Stimulated activated CD4-positive, alpha-beta T cell treated with anti-CD3 and anti-CD28 coated beads, Interleukin-4, amount 100 ng/mL, for 1 hour (primary cell): ENCODE results near the gene SLX1A.
"Not testable (repeated sequence)": the region's sequence is repeated elsewhere in the genome, so short reads cannot be mapped to it uniquely, and the experiment has no call there.

ENCODE experiments used
- DNase-seq: peaks from one replicate; pipeline ENCODE4 v3.0.0-alpha.2; 2020

Gene SLX1A

GRCh38 chr16:30184891-30185682, 8.6 kb upstream of the SLX1A start:
- DNase-seq = peak; percentile 31

DNA sequence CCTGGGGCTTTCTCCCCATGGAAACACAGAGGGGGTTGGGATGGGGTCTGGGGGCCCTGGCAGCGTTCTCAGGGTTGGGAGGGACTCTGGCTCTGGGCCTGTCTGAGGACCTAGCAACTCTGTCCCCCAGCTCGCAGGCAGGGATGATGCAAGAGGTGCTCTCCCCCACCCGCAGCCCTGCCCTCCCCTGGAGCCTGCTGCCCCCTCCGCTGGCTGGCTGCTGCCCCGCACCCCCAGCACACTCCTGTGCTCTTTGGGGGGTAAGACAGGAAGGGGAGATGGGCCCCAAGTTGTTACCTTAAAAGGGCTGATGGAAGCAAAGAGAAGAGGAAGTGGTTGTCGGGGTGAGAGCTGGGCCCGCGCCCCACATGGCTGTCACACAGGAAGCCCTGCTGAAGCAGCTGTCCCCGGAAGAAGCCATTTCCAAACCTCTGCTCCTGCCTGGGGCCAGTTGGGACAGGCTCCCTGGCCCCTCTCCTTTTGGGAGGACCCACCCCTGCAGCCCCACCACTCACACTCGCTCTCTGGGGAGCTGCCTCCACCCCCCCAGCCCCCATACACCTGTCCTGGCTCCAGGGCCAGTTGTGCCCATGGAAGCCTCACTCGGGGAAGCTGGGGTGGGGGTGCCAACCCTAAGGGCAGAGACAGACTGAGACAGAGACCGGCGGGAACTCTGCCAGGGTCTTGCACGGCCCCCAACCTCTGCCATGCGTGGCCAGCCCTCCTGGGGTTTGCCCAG, 7.8 kb upstream of the SLX1A start:
- DNase-seq = peak; percentile 72

- DNase-seq = no peak
Measured at GRCh38 chr16:30186444-30186781, 7.3 kb upstream of the SLX1A start.

- DNase-seq = peak; percentile 94
Measured at GRCh38 chr16:30186782-30187555, 6.7 kb upstream of the SLX1A start.

DNA sequence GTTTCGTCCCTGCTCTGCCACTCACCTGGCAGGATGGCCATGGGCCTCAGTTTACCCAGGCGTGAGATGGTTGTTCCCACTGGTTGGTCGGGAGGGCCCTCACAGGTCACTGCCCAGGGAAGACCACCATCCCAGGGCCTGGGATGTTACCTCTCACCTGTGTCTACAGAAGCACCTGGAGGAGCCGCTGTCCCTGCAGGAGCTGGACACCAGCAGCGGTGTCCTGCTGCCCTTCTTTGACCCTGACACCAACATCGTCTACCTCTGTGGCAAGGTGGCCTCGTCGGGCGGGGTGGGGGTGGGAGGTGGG, 6.2 kb upstream of the SLX1A start:
- no peak for DNase-seq

GRCh38 chr16:30187971-30188561, 5.6 kb upstream of the SLX1A start:
- DNase-seq = peak; percentile 4

GRCh38 chr16:30191158-30191557, 2.5 kb upstream of the SLX1A start:
- not testable (repeated sequence) for DNase-seq

GRCh38 chr16:30193098-30193497, 577 bp upstream of the SLX1A start:
- not testable (repeated sequence) for DNase-seq

DNA sequence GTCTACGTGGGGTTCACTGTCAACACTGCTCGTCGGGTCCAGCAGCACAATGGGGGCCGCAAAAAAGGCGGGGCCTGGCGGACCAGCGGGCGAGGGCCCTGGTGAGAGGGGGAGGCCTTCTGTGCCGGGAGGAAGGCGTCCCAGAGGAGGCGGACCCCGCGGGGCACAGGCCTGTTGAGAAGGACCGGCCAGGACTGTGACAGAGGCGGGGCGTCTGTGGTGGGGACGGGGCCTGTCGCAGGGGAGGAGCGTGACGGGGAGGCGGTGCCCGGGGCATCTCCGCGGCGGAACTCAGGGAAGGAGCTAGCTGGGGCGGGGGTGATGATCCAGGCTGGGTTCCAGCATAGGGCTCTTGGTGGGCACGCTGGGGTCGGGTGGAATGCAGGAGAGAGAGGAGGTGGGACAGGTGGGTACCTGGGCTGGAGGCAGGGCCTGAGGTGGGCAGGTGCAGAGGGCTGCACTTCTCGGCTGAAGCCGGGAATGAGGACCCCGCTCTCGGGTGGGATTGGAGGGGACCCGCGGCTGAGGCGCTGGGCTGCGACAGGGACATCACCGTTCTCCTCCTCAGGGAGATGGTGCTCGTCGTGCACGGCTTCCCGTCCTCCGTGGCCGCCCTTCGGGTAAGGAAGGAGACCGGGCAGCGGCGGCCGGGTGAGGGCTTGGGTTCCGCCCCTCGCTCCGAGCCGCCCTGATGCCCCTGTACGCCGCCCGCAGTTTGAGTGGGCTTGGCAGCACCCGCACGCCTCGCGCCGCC, 674 bp downstream of the SLX1A start:
- DNase-seq = not testable (repeated sequence)

DNA sequence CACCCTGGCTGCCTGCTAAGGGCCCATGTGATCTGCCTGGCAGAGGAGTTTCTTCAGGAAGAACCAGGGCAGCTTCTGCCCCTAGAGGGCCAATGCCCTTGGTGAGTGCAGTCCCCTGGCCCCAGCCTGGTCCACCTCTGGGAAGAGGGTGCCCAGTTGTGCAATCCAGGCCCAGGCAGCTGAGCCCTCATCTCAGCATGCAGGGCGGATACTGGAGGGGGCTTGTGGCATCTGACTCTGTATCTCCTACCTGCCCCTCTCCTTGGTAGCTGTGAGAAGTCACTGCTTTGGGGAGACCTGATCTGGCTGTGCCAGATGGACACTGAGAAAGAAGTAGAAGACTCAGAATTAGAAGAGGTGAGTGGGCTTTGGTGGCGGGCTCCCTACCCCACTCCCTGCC, 3.3 kb downstream of the SLX1A start:
- DNase-seq = not testable (repeated sequence)

DNA sequence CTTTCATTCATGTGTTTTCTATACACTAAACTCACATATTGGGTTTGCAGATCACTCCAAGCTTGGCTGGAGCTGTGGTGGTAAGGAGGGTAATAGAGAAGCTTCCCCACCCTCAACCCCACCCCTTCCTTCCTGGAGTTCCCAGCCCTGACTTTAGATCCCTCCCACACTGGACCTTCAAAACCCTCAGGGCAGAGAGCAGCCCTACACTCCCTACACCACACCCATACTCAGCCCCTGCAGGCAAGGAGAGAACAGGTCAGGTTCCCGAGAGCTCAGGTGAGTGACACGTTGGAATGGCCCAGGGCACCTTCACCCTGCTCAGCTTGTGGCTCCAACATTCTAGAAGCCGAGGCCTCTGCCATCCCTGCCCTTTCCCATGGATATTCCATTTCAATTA, 5.4 kb downstream of the SLX1A start, which contains the start of gene SULT1A3:
Gene SULT1A3 (plus strand): TSS at position 207 of the 400 bp plus-strand sequence. CDS start 1,474 bp downstream, outside the sequence.
- not testable (repeated sequence) for DNase-seq

GRCh38 chr16:30199608-30200343, 6.1 kb downstream of the SLX1A start:
- not testable (repeated sequence) for DNase-seq

DNA sequence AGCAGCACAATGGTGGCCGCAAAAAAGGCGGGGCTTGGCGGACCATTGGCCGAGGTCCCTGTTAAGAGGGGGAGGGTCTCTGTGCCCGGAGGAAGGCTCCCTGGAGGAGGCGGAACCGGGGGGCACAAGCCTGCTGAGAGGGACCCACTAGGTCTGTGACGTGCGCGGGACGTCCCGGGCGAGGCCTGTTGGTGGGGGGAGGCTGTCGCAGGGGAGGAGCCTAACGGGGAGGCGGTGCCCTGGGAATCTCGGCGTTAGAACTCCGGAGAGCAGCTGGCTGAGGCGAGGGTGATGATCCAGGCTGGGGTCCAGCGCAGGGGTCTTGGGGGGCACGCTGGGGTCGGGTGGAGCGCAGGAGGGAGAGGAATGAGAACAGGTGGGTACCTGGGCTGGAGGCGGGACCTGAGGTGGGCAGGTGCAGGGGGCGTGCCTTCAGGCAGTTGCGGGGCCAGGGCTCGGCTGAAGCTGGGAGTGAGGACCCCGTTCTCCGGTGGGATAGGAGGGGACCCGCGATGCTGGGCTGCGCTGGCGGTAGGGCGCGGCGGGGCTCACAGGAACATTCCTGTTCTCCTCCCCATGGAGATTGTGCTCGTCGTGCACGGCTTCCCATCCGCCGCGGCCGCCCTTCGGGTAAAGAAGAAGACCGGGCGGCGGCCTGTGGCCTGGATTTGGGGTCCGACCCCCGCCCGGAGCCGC, 12.0 kb downstream of the SLX1A start:
- not testable (repeated sequence) for DNase-seq

DNA sequence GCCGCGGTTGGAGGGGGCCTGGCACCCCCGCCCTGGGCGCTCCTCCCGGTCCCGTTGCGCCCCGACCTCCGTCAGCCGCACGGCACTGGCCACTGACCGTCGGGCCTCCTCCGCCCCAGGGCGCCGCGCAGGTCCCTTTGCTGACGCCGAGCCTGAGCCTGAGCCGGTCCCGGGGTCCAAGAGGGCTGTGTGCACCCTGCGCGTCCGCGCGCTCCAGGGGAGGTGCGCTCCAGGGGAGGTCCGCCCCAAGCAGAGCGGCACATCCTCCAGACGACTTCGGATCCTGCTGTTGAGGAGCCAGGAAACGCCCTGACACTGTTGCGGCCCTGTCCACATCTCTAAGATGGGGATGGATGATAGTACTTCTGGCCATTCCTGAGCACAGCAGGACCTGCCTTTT, 12.6 kb downstream of the SLX1A start:
- not testable (repeated sequence) for DNase-seq

- not testable (repeated sequence) for DNase-seq
Measured at GRCh38 chr16:30207063-30207704, 13.5 kb downstream of the SLX1A start.

DNA sequence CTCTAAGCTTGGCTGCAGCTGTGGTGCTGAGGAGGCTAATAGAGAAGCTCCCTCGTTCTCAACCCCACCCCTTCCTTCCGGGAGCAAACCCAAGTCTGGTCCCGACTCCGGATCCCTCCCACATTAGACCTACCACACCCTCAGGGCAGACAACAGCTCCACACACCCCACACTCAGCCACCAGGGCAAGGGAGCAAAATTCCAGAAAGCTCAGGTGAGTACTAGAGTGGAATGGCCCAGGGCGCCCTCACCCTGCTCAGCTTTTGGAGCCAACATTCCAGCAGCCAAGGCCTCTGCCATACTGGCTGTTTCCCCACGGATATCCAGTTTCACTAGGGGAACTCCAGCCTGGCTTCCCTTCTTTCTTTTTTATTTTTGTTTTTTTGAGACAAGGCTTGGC, 15.4 kb downstream of the SLX1A start:
- not testable (repeated sequence) for DNase-seq

- DNase-seq = not testable (repeated sequence)
Measured at GRCh38 chr16:30211414-30211813, 17.7 kb downstream of the SLX1A start.

DNA sequence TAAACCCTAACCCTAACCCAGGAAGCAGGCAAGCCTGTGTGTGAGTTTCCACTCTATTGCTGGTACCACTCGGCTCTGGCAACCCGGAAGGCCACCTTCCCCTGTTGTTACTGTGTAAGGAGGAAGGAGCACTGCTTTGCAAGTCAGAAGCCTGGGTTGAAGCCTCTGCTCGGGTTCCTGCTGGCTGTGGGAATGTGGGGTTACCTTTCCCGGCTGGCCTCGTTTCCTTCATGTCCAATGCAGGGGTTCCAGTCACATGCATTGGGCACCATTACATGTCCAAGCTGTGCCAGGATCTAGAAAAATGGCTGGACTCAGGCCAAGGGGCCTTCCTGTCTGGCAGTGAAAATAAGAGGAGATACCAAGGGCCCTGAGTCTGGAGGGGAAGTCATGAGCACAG, 23.4 kb downstream of the SLX1A start:
- DNase-seq = not testable (repeated sequence)
